NCI-H748 (cell line): ENCODE measurements around the gene R3HDM2.

Experiments used
- DNase-seq: peaks from one replicate; lab custom pipeline; 2025; ENCODE audit not compliant: unreplicated experiment; lab: John Stamatoyannopoulos, UW

Gene R3HDM2

GRCh38 chr12:57207731-57208630 is 222.9 kb downstream of the R3HDM2 start:
- DNase-seq: no peak

GRCh38 chr12:57205931-57206330 is 224.9 kb downstream of the R3HDM2 start:
- DNase-seq: no peak

GRCh38 chr12:57205186-57205585 is 225.7 kb downstream of the R3HDM2 start:
- no peak for DNase-seq

GRCh38 chr12:57204454-57204853 is 226.4 kb downstream of the R3HDM2 start:
- no peak for DNase-seq

GRCh38 chr12:57203791-57204190 is 227.1 kb downstream of the R3HDM2 start:
- DNase-seq: no peak
